Ectodermal cell (in vitro differentiated cells): ENCODE results near the gene TBX10.
"Not testable (repeated sequence)": the region's sequence is repeated elsewhere in the genome, so short reads cannot be mapped to it uniquely, and the experiment has no call there.

Experiments used
- H3K27ac ChIP-seq: 2 replicates; pipeline ENCODE4 v1.7.0; 2013; ENCODE audit warnings: mild to moderate bottlenecking, low read depth, low read length; ENCODE audit not compliant: insufficient read depth, poor library complexity, severe bottlenecking
- H3K27me3 ChIP-seq: 2 replicates; pipeline ENCODE4 v1.7.0; 2013; ENCODE audit warnings: mild to moderate bottlenecking, low read length; ENCODE audit not compliant: insufficient read depth, control insufficient read depth, poor library complexity, severe bottlenecking
- H3K36me3 ChIP-seq: one replicate; pipeline ENCODE4 v1.7.0; 2013; ENCODE audit warnings: low read length; ENCODE audit not compliant: control insufficient read depth, insufficient read depth
- H3K4me1 ChIP-seq: one replicate; pipeline ENCODE4 v1.7.0; 2013; ENCODE audit warnings: low read length; ENCODE audit not compliant: control insufficient read depth, insufficient read depth
- H3K4me3 ChIP-seq: 2 replicates; pipeline ENCODE4 v1.7.0; 2013; ENCODE audit warnings: low read depth, low read length, control low read depth; ENCODE audit not compliant: insufficient read depth
- H3K9me3 ChIP-seq: 2 replicates; pipeline ENCODE4 v1.7.0; 2013; ENCODE audit warnings: mild to moderate bottlenecking, low read length, moderate library complexity; ENCODE audit not compliant: control insufficient read depth
- WGBS, 2 experiments: methylation state at CpG; one replicate each; pipeline ENCODE4 v1.1.7; 2013; ENCODE audit warnings: missing lambda C conversion rate in 2 of 2; 5-methylcytosine and 5-hydroxymethylcytosine counted together

Gene TBX10

DNA sequence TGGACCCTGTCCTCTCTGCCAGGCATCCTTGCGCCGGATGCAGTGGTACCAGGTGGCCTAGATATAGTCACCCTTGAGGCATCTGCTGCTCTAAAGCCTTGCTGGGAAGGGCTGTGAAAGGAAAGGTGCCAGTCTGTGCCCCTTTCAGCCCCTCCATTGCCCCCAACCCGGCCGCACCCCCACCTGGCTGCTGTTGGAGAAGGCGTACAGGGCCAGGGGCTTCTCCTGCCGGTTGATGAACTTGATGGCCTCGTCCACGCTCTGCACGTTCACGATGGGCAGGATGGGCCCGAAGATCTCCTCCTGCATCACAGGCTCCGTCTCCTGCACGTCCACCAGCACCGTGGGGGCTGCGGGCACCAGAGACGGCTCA, 24.6 kb upstream of the TBX10 start:
- H3K36me3 ChIP-seq, result no peaks in the 10 kb centered on the region
- no peaks in the 10 kb centered on the region for H3K27me3 ChIP-seq
- 94 to 95% methylated on average over 16 of the region's 16 CpGs for WGBS, 2 experiments

DNA sequence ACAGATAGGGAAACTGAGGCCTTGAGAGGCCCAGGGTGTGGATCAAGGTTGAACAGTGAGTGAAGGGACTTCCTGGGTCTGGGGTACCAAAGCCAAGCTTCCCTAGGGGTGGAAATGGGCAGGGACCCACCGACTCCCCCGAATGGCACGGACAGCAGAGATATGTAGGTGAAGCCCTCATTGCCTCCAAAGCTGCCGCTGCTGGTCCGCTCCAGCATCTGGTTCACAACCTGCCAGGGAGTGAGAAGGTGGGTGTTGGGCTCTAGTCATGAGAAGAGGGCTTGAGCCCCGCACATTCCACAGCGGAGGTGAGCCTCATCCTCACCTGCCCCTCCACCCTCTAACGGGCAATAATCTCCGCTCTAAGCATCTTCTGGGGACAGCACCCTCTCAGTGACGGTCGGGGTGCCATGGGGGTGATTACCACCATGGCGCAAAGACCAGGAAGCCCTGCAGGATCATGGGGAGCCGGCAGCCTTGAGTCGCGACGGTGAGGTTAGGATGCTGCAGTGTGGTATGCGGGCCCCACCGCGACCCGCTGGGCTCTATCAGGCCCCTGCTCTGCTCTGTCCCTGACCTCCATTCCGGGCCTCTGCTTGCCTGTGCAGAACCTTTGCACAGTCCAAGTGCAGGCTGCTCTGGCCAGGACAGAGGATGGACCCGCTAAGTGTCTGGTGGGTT, 24.1 kb upstream of the TBX10 start:
- no peak overlapping the region for H3K27ac ChIP-seq
- H3K4me1 ChIP-seq, result no peaks in the 10 kb centered on the region
- H3K27me3 ChIP-seq, result no peaks in the 10 kb centered on the region
- H3K9me3 ChIP-seq, result no peaks in the 10 kb centered on the region
- no peak overlapping the region for H3K4me3 ChIP-seq
- H3K36me3 ChIP-seq, result no peaks in the 10 kb centered on the region
- 95% methylated on average over 22 of the region's 22 CpGs for WGBS, 2 experiments

More for the DNA sequence above, 24.6 kb upstream of the TBX10 start:
- Histone ChIP-seq H3K27ac (no peak overlapping the region), H3K4me3 (no peak overlapping the region), H3K4me1 (no peaks in the 10 kb centered on the region), H3K9me3 (no peaks in the 10 kb centered on the region)

DNA sequence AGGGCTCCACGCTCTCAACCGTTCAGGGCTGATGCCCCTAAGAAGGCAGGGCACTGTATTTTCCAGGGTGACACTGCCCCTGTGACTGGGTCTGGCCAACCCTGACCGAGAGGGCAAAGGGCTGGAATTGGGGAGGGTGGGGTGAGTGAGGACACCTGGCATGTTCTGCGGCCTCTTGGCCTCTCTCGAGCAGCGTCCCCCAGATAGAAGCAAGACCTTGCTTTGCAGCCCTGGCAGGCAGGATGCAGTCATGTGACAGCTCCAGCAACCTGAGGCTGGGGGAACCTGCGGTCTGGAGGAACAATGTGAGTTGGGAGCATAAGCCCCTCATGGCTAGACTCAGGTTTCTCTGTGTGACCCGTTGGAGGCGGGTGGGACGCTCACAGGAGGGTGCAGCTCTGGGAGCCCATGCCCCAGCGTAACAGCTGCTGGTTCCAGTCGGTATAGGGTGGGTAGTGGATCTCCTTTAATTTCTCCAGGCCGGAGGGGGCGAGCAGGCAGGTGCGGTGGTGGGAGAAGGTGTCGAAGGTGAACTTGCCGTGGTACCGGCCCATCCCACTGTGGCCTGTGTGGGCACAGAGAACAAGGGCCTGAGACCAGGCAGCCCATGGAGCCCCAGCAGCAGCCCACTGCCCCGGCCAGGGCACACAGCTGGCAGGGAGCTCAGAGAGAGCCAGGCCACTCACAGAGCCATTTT, 23.4 kb upstream of the TBX10 start:
- Histone ChIP-seq H3K9me3 (no peaks in the 10 kb centered on the region), H3K27ac (no peak overlapping the region), H3K27me3 (no peaks in the 10 kb centered on the region), H3K4me1 (no peaks in the 10 kb centered on the region), H3K4me3 (no peak overlapping the region), H3K36me3 (no peaks in the 10 kb centered on the region)
- 91 to 92% methylated on average over 19 of the region's 19 CpGs for WGBS, 2 experiments

DNA sequence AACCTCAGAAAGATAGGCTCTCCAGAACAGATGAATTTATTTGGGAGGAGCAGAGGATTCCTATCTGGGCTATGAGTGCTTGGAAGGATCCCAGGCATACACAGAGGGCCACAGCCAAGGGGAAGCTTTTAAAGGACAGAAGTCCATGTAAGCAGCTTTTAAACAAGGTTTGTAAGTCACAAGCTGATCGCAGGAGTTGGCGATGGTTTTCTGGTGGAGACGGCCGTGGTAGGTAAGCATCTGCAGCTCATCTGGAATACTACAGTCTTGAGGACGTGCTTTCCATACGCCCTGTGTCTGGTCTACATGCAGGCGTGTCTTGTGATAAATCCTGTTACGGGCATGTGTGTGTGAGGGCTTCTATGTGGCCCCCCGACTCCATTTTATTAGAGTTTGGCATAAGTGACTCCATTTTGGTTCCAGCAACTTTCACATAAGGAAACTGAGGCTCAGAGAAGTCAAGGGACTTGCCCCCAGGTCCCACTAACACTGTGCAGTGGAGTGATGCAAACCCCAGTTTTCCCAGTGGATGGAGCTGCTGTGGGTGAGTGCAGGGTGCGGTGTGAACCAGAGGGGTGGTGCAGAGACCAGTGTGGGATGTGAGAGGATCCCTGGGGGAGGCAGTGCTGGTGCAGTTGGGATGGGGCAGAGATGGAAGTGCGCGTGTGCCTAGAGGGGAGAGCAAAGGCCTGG, 22.7 kb upstream of the TBX10 start:
- Histone ChIP-seq H3K36me3 (no peaks in the 10 kb centered on the region), H3K4me3 (no peak overlapping the region), H3K9me3 (no peaks in the 10 kb centered on the region), H3K27me3 (no peaks in the 10 kb centered on the region), H3K4me1 (no peaks in the 10 kb centered on the region), H3K27ac (no peak overlapping the region)
- WGBS, 2 experiments, result 93 to 95% methylated on average over 12 of the region's 12 CpGs

DNA sequence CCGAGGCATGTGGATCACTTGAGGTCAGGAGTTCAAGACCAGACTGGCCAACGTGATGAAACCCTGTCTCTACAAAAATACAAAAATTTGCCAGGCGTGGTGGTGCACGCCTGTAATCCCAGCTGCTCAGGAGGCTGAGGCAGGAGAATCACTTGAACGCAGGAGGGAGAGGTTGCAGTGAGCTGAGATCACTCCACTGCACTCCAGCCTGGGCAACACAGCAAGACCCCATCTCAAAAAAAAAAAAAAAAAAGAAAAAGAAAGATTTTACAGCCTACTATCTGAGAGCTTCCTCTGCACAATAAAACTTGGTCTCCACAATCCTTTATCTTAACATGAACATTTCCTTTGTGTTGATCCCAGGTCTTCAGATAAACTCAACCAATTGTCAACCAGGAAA, 21.2 kb upstream of the TBX10 start:
- not testable (repeated sequence) for H3K4me1 ChIP-seq

DNA sequence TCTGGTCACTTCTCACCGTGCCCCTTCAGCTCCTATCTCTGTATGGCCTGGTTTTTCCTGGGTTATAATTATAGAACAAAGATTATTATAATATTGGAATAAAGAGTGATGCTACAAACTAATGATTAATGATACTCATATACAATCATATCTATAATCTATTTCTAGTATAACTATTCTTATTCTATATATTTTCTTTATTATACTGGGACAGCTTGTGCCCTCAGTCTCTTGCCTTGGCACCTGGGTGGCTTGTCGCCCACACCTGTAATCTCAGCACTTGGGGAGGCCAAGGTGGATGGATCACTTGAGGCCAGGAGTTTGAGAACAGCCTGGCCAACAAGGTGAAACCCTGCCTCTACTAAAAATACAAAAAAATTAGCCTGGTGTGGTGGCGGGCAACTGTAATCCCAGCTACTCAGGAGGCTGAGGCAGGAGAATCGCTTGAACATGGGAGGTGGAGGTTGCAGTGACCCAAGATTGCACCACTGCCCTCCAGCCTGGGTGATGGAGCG, 20.1 kb upstream of the TBX10 start:
- not testable (repeated sequence) for H3K27me3 ChIP-seq, H3K36me3 ChIP-seq, H3K9me3 ChIP-seq, H3K4me3 ChIP-seq, H3K27ac ChIP-seq, H3K4me1 ChIP-seq
- WGBS, 2 experiments, result 71 to 87% methylated on average over 4 to 5 of the region's 5 CpGs

More for the DNA sequence above, 21.2 kb upstream of the TBX10 start:
- not testable (repeated sequence) for H3K27ac ChIP-seq, H3K27me3 ChIP-seq, H3K4me3 ChIP-seq, H3K9me3 ChIP-seq, H3K36me3 ChIP-seq
- WGBS, 2 experiments, result 84 to 95% methylated on average over 5 of the region's 5 CpGs

DNA sequence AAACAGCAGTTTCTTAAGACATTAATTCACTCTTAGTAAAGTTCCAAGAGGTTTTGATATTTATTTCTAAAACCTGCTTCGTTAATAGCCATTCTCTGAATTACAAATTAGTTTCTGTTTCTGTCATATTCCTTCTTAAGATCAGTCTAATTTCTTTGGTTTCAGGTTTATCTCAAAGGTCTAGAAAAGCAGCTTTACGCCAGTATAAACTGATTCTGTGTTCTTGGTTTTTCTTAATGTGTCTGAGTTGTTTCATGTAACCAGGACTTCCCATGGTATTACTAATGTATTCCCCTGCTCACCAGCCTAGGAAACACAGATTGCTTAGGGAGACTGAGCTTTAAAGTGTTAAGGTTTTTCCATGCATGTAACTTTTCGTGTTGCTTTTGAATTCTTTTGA, 17.7 kb upstream of the TBX10 start:
- Histone ChIP-seq H3K4me1 (no peaks in the 10 kb centered on the region), H3K27ac (no peak overlapping the region), H3K9me3 (peaks cover 8% of the 10 kb centered on the region), H3K27me3 (no peaks in the 10 kb centered on the region), H3K4me3 (no peak overlapping the region), H3K36me3 (no peaks in the 10 kb centered on the region)
- WGBS, 2 experiments, result 56 to 60% methylated on average over 3 of the region's 3 CpGs

DNA sequence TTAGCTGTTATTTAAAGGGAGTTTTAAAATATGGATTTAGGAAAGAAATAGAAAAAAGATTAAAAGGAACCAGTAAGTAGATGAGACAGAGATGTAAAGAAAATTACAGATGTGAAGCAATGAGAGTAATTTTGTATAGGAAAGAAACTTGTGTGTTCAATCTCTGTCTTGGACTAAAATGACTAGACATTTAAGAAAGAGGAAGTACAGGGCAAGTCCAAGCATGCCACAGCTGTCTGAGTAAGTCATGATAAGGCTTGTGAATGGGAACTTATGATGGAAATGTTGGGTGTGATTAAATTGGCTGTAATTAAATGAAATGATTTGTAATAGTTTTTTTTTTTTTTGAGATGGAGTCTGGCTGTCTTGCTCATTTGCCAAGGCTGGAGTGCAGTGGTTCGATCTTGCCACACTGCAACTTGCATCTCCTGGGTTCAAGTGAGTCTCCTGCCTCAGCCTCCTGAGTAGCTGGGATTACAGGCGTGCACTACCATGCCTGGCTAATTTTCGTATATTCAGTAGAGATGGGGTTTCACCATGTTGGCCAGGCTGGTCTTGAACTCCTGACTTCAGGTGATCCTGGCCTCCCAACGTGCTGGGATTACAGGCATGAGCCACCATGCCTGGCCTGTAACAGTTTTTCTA, 16.8 kb upstream of the TBX10 start:
- 93% methylated on average over 4 of the region's 4 CpGs for WGBS, 2 experiments

DNA sequence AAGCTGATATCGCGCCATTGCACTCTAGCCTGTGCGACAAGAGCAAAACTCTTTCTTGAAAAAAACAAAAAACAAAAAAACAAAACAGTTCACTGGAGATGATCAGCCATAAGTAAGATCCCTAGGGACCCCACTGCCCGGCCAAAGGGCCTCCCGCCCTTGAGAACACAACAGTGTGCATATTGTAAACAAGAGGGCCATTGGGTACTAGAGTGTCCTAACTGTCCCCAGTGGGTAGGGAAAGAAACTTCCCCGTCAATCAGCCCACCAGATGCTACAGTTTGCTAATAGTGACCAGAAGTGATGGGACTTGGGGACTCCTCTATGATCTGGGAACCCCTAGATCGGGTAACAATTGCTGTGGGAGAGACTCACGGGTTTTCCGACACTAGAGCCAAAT, 14.7 kb upstream of the TBX10 start:
- no peak overlapping the region for H3K4me3 ChIP-seq
- no peak overlapping the region for H3K27ac ChIP-seq
- H3K27me3 ChIP-seq, result no peaks in the 10 kb centered on the region
- H3K36me3 ChIP-seq, result no peaks in the 10 kb centered on the region
- 82 to 83% methylated on average over 9 of the region's 9 CpGs for WGBS, 2 experiments
- peaks cover 8% of the 10 kb centered on the region for H3K9me3 ChIP-seq
- no peaks in the 10 kb centered on the region for H3K4me1 ChIP-seq

More for the DNA sequence above, 16.8 kb upstream of the TBX10 start:
- no peaks in the 10 kb centered on the region for H3K36me3 ChIP-seq
- no peaks in the 10 kb centered on the region for H3K4me1 ChIP-seq
- peaks cover 8% of the 10 kb centered on the region for H3K9me3 ChIP-seq
- H3K27ac ChIP-seq, result no peak overlapping the region
- no peaks in the 10 kb centered on the region for H3K27me3 ChIP-seq
- H3K4me3 ChIP-seq, result no peak overlapping the region
